HG02798 (cell line): ENCODE data around the gene TPD52L2.
"Not testable (repeated sequence)": the region's sequence is repeated elsewhere in the genome, so short reads cannot be mapped to it uniquely, and the experiment has no call there.

ENCODE experiments used
- ATAC-seq: cut with Tn5 transposase; IDR thresholded peaks from one replicate; pipeline ENCODE4 v1.9.1; 2021; ENCODE audit warnings: mild to moderate bottlenecking; ENCODE audit not compliant: unreplicated experiment, poor library complexity

Gene TPD52L2

DNA sequence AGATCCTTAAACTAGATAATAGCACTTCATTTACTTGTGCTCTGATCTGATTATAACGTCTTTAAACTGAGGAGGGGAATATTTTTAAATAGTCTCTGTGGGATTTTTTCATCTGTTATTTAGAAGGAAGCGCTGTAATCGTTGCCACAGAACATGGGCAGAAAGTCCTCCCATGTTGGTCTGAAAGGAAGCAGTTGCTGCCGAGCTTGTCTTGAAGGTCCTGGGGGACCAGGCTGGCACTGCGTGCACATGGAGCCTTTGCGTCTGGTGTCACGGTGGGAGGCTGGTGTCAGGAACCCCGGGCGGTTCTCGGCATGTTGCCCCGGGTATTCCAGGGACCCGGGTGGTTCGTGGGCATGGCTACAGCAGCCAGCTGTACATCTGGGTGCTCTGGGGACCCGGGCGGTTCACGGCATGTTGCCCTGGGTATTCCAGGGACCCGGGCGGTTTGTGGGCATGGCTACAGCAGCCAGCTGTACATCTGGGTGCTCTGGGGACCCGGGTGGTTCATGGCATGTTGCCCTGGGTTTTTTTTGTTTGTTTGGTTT is 11.5 kb downstream of the TPD52L2 start:
- no peak for ATAC-seq

DNA sequence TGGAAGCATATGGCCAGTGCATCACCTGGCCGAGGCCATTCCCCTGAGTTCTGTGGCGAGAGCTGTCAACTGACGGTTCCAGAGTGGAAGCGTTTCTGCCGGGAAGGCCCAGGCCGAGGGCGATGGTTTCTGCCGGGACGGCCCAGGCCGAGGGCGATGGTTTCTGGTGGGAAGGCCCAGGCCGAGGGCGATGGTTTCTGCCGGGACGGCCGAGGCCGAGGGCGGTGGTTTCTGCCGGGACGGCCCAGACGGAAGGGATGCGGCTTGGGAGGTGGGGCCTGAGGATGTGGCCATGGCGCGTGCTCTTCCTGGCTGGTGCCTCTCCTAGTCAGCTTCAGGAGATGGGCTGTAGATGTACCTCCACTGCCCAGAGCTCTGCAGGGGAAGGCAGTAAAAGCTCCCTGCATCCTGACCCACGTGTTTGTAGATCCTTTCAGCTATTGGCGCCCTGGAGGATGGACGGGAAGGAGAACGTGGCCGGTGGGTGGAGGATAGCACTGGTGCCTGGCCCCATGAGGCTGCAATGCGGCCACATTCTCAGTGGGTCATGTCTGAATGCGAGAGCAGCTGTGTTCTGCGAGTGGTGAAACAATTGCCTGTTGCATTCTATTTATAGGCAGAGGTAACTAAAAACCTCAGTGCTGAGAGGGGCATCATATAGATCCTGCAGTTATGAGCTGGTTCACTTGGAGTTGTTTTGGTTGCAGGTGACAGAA is 12.8 kb downstream of the TPD52L2 start:
- ATAC-seq: no peak

DNA sequence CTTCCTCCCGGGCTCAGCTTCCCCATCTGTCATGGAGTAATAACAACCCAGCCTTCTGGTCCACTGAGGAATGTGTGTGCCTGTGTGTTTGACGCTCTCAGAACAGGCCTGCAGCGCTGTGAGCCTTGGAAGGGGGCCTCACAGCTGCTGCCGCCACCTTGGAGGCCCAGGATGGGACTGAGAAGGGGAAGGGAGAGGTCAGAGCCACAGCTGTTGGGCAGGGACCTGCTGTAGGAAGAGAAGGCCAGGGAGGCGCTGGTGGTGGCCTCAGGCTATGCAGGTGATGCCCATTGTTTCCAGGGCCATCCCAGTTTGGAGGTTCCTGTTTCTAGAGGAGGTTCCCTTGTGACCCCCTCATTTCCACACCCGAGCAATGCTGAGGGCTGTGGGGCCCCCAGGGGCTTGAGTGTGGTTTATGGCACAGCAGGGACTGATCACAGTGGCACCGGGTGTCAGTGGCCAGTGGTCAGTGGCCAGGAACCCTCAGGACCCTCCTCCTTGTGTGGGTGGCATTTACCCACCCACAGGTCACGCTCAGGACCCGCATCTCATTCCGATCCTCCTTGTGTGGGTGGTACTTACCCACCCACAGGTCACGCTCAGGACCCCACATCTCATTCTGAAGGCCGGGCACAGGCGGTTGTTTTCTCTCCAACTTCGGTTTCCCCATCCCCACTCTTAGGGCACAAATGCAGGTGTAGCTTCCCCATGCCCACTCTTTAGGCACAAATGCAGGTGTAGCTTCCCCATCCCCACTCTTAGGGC is 14.0 kb downstream of the TPD52L2 start:
- ATAC-seq: no peak

DNA sequence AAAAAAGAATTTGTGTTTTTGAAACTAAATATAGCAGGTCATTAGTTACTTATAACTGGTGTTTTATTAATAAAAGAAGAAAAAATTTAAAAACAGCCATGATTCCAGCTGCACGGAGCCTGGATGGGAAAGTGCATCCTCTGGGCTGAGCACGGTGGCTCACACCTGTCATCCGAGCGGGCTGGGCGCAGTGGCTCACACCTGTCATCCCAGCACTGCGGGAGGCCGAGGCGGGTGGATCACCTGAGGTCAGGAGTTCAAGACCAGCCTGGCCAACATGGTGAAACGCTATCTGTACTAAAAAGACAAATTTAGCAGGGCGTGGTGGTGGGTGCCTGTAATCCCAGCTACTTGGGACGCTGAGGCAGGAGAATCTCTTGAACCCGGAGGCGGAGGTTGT is 15.8 kb downstream of the TPD52L2 start:
- not testable (repeated sequence) for ATAC-seq

DNA sequence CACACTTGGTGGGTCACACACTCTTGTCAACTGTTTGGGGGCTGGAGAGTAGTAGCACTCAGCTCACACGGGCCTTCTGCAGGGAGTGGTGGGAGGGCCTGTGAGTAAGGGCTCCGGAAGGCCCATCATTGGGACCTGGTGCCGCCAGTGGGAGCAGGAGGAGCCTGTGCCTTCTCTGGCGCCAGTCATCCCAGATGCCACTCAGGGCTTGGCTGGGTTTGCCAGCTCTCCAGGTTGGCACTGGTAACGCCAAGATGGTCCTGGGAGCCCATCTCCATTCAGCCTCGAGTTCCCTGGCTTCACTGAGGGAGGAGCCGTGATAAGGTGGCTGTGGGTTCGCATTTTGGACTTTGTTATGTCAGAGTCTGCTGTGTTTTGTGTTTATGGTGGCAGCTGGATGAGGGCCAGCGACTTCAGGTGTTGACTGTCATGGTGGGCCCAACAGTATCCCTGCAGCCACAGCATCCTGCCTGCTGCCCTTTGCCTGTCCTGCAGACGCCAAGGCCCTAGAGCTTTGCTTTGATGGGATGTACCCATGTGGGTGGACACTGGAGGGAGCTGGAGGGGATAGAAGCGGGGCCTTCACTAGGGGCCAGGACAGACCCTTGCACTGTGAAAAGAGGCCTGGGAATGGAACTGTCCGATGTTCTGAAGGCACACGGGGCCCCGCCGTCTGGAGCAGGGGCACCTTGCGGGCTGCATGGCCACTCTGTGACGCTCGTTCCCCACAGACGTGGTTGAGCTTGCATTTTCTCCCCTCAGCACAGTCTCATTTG is 16.6 kb downstream of the TPD52L2 start:
- ATAC-seq: no peak

DNA sequence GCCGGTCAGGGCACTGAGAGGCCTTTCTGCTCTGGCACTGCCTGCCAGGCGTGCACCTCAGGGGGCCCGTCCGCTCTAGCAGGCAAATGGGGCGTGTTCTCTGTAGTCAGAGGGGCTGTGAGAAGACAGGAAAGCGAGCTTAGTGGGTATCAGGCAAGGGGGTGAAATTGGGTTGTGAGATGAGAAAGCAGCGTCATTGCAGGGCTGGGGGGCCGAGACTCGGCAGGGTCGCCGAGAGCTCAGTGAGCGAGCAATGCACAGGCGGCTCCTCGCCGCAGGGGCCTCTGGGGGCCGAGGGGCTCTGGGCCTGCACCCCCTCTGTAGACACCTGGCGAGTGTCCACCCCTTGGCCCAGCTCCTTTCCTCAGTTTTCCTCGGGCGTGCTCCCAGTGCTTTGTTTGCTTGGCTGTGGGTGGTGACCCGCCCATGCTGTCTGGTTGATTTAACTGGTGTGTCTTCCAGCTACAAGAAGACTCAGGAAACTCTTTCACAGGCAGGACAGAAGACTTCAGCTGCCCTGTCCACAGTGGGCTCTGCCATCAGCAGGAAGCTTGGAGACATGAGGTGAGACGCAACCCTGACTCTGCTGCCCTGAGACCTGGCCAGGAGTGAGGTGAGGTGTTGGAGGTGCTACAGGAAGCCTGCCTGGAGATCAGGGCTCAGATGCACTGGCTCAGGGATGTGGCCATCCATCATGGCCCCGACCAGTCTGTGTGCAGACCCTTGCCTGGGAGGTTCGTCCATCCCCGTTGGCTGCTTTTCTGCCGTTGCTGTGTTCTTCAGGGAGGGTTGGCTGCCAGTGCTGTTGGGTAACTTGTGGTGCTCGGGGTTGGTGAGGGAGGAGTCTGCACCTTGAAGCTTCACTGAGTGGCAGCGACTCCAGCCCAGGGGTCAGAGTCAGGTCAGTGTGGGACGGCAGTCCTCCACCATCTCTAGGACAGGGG is 17.5 kb downstream of the TPD52L2 start:
- ATAC-seq: no peak

DNA sequence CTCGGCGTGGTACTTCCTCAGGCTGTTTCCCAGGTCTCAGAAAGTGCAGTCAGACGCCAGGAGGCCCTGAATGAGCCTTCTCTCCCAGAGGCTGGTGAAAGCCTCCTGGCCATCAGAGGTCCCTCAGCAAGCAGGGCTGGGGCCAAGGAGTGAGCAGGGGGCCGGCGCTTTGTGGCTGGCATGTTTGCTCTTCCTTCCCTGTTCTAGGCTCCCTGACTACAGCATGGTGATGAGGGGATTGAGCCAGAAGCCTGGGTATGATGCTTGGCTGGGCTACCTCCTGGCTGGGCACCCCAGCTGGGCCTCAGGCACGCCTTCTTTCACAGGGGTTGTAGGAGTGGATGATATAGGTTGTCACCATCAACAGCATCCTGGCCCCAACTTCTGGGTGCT is 18.1 kb downstream of the TPD52L2 start:
- no peak for ATAC-seq

DNA sequence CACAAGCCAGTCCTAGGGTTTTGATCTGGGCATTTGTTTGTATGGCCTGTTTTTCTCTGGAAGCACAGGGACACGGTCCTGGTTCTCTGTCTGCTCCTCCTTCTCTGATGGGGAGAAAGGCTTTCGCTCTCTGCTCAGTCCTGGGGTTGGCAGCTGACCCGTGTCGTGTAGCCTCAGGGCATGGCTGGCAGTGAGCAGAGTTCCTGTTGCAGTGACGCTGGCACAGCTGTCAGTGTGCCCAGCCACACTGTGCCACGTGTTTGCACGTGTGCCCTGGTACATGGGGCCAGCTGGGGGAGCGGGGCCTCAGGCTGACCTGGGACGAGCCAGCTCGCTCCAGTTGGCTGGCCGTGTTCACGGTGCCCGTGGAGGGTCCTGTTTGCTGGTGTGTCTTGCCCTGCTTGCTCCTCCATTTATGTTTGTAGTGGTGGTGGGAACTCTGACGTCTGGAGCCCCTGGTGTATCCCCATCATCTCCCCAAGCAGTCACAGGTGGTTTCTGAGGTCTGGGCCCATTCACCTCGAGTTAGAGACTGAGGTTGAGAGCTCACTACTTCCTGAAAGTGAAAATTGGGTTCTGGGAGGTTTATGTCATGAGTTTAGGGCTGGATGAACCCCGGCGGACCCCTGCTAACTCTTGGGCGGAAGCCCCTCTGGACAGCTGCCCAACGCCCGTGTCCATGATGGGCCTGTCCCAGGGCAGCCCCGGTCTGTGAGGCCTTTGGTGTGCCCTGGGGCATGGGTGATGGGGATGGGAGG is 19.6 kb downstream of the TPD52L2 start:
- ATAC-seq: no peak

DNA sequence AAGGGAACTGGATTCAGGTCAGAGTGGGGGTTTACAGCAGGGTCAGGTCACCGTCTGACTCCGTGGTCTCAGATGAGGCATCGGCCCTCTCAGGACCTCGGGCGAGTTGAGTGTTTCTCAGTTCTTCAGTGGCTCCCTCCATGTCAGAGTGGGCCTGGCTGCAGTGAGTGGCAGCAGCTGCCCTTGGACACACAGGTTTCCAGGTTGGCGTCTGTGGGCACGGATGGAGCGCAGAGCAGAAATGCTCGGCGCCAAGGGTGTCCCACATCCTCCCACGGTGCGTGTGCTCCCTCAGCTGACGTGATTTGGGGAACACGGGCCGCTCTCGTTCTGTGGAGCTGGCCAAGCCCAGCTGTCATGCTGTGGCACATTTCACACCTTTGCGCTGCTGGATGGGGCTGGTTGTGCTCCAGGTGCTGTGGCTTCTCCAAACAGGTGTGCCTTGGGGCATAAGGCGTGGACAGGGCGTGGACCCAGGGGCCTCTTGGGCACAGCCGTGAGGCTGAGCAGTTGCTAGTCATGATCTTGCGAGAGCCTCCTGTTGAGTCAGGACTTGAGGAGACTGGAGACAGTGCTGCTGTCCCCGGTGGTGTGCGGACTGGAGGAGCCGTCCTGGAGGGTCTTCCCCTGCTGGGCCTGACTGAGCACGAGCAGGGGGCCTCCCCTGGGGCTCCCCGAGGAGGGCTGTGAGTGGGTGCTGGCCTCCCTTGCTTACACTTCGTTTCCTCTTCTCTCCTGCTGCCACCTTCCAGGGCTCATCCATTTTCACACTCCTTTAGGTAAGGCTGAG is 20.4 kb downstream of the TPD52L2 start:
- ATAC-seq: no peak

DNA sequence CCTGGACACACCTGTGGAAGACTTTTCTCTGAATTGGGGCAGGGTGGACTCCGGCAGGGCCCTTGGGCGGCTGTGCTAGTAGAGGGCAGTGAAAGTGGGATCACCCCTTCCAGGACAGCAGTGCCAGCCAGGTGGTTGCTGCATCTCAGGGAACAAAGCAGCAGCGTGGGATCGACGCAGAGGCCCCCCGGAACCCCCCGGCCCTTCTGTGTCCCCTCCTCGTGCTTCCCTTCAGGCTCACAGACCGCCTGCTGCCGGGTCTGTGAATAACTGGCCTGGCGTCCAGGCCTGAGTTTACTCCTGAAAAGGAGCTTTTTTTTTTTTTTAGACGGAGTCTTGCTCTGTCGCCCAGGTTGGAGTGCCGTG is 21.0 kb downstream of the TPD52L2 start:
- ATAC-seq: no peak

DNA sequence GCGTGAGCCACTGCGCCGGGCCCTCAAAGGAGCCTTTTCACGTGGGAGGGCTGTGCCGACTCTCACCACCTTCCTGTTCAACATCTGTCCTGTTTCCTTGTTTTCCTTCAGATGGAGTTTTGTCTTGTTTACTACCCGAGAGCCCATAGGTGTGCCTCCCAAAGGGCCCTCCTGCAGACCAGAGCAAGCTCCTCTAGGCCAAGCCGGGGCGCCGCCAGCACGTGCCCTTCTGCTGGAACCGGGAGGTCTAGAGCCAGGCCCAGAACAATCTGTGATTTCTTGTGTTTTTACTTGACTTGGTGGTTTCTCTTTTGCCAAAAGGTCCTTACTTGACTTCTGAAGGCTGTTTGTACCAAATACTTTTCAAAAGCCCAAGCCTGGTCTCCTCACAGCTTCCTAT is 21.9 kb downstream of the TPD52L2 start:
- no peak for ATAC-seq

DNA sequence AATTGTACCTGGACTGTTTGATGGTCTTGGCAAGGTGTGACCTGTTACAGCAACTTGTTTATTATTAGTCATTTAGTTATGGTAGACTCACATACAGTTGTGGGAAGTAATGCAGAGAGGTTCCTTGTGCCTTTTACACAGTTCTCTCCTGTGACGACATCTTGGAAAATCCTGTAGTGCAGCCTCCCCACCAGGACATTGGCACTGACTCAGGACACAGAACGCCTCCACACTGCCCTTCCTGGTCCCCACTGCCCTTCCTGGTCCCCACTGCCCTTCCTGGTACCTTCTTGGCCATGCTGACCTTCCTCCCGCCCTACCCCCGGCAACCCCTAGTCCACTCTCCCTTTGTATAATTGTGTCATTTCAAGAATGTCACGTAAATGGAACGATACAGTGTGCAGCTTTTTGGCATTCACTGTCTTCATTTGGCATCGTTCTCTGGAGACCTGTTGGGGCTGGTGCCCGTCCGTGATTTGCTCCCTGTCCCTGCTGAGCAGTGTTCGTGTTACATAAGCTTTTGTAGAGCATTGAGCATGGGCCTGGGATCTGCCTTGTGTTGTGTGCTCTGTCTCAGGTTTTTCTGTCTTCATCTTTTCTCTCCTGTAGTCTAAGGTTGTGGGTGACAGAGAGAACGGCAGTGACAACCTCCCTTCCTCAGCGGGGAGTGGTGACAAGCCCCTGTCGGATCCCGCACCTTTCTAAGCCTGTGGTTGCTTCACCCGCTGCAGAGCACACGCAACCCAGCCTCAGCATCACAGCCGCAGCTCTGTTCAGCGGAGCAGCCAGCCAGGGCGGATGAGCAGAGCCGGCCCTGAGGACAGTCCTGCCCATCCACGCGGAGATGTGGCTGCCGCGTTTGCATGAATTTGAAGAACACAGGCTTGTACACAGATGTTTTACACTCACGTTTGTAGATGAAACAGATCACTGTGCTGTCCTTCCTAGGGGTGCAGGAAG is 24.5 kb downstream of the TPD52L2 start:
- no peak for ATAC-seq

DNA sequence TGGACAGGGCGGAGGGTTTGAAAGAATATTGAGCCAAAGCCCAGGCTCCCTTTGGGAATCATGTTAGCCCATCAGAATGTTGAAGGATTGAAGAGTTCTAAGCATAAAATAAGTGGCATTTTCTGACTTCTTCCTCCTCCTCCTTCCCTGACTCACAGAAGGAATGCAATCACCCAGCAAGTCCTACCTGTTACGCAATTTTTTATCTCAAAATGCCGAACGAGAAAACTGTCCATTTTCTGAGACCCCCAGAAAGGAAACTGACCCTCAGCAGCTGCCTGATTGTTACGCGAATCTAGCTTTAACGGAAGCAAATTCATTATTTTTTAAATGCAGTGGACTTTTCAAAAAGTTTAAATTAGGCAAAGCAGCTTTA is 25.1 kb downstream of the TPD52L2 start:
- ATAC-seq: no peak

DNA sequence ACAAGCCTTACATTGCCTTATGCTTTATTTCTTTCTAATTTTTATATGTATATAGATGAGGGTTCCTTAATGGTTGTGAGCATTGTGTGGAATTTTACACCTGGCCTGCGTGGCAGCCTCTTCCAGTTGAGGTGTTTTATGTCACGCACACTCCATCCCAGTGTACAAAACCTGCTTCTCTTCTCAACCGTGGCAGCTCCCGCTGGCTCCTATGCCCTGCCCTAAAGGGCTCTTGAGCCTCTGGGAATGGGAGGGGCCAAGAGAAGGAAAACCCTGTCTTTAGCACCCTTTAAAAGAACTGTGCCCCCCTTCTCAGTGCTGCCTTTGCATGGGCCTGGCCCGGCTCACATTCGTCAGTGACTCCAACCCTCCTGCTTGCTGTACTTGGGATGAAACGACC is 25.5 kb downstream of the TPD52L2 start:
- ATAC-seq: no peak

DNA sequence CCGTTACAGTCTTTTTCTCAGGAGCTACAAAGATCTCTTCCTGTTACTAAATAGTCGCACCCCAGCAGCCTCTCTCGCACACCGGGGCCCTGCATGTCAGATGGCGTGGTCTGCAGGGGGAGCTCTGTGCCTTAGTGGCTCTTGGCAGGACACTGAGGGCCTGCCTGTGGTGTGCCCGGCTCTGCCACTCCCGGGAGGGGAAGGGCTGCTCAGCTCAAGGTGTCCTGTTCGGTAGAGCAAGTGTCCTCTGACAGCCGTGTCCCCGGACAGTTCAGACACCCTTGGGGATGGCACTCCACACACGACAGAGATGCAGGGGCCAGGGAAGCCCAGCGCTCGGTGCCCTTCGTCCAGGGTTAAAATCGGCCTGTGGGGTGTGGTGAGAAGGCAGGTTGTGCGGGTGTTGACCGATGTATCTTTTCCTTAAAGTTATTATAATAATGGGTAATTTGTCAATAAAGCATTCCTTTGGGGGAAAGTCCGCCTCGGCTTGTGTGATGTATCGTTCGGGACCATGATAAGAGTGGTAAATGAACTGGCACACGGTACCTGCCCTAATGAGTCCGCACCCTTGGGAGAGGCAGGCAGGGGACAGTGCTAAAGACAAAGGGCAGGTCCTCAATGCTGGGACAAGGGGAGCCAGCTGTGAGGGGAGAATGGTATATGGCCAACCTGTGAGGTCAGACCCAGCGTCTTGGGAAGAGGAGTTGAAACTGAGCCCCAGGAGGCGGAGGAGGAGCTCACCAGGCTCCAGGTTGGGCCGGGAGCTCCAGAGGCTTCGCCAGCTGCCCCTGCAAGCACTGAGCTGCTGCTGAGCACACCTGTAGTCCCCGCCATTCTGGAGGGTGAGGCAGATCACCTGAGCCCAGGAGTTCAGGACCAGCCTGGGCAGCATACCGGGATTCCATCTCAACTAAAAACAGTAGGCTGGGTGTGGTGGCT is 26.3 kb downstream of the TPD52L2 start:
- ATAC-seq: no peak

DNA sequence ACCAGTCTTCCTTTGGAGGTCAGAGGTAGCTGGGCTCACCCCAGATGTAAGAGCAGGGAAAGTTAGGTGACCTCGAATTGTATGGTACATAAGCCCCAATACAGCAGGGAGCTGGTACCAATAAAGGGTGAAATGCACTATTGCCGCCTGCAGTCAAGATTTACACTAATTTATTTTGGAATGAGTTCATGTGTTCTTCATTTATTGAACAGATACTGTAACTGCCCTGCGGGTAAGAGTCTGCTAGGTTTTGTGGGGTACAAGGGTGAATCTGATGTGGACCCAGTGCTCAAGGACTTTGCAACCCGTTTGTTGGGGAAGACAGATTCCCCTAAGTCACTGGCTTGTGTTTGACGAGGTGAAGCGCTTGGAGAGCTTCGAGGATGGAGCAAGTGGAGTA is 27.3 kb downstream of the TPD52L2 start:
- no peak for ATAC-seq
